HG02763 (cell line): Measurements from ENCODE around the gene EFNB1.
A peak's percentile ranks its signal among the peaks of the same experiment; 100 is the strongest.

Experiments
- ATAC-seq: cut with Tn5 transposase; IDR thresholded peaks from one replicate; pipeline ENCODE4 v1.9.1; 2021; ENCODE audit warnings: mild to moderate bottlenecking, moderate library complexity; ENCODE audit not compliant: unreplicated experiment

Gene EFNB1

GRCh38 chrX:68827256-68827655 is 1.6 kb upstream of the EFNB1 start:
- no peak for ATAC-seq

GRCh38 chrX:68827848-68828624 is 785 bp upstream of the EFNB1 start:
- ATAC-seq, result peak; percentile 40

GRCh38 chrX:68829582-68830418 is 979 bp downstream of the EFNB1 start:
- ATAC-seq, result no peak

- ATAC-seq, result no peak
These were observed 1.9 kb downstream of the EFNB1 start for GRCh38 chrX:68830419-68831404.

GRCh38 chrX:68831405-68832100 is 2.7 kb downstream of the EFNB1 start:
- no peak for ATAC-seq

- no peak for ATAC-seq
These were observed 3.2 kb downstream of the EFNB1 start for GRCh38 chrX:68832101-68832416.

GRCh38 chrX:68832516-68833447 is 4.0 kb downstream of the EFNB1 start:
- ATAC-seq, result no peak

GRCh38 chrX:68833448-68833805 is 4.6 kb downstream of the EFNB1 start:
- no peak for ATAC-seq

- no peak for ATAC-seq
These were observed 5.1 kb downstream of the EFNB1 start for GRCh38 chrX:68833855-68834331.

GRCh38 chrX:68834371-68835103 is 5.7 kb downstream of the EFNB1 start:
- no peak for ATAC-seq

- ATAC-seq, result no peak
These were observed 6.3 kb downstream of the EFNB1 start for GRCh38 chrX:68835104-68835442.

- no peak for ATAC-seq
These were observed 6.6 kb downstream of the EFNB1 start for GRCh38 chrX:68835468-68835867.

- no peak for ATAC-seq
These were observed 8.3 kb downstream of the EFNB1 start for GRCh38 chrX:68837119-68837518.

- no peak for ATAC-seq
These were observed 9.7 kb downstream of the EFNB1 start for GRCh38 chrX:68838571-68838910.

- no peak for ATAC-seq
These were observed 10.9 kb downstream of the EFNB1 start for GRCh38 chrX:68839771-68840170.

- ATAC-seq, result no peak
These were observed 11.4 kb downstream of the EFNB1 start for GRCh38 chrX:68840256-68840655.

- ATAC-seq, result no peak
These were observed 12.6 kb downstream of the EFNB1 start for GRCh38 chrX:68841251-68842049.

GRCh38 chrX:68842351-68842750 is 13.5 kb downstream of the EFNB1 start:
- ATAC-seq, result no peak
